ENCODE results near the gene AKAP6.

- TF ChIP-seq, protein P1, sequence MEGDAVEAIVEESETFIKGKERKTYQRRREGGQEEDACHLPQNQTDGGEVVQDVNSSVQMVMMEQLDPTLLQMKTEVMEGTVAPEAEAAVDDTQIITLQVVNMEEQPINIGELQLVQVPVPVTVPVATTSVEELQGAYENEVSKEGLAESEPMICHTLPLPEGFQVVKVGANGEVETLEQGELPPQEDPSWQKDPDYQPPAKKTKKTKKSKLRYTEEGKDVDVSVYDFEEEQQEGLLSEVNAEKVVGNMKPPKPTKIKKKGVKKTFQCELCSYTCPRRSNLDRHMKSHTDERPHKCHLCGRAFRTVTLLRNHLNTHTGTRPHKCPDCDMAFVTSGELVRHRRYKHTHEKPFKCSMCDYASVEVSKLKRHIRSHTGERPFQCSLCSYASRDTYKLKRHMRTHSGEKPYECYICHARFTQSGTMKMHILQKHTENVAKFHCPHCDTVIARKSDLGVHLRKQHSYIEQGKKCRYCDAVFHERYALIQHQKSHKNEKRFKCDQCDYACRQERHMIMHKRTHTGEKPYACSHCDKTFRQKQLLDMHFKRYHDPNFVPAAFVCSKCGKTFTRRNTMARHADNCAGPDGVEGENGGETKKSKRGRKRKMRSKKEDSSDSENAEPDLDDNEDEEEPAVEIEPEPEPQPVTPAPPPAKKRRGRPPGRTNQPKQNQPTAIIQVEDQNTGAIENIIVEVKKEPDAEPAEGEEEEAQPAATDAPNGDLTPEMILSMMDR (IDR thresholded peaks at IDR 0.05), result no peak
- TF ChIP-seq POLR2A (IDR thresholded peaks at IDR 0.05), result no peak
Measured at GRCh38 chr14:32728526-32728925, 399.4 kb downstream of the AKAP6 start.
